Gastroesophageal sphincter (tissue), 3 donors: ENCODE measurements around the gene IMMP1L.
A peak's percentile ranks its signal among the peaks of the same experiment; 100 is the strongest.

Experiments used
- CTCF ChIP-seq, 4 experiments: fragments of 200-600 bp in 2 of 4; fragments of 450-650 bp in 2 of 4; sonication (generic) in 1 of 4; IDR thresholded peaks; one replicate each; pipeline ENCODE4 v1.5.1; 2017 to 2019; ENCODE audit warnings: antibody characterized with exemption in 4 of 4, mild to moderate bottlenecking in 2 of 4, moderate library complexity in 2 of 4
- EP300 ChIP-seq: sonication (generic); formaldehyde crosslinking; IDR thresholded peaks from one replicate; pipeline ENCODE4 v1.6.1; 2017; ENCODE audit warnings: antibody characterized with exemption, mild to moderate bottlenecking
- POLR2A ChIP-seq, 2 donors: fragments of 450-650 bp; IDR thresholded peaks; one replicate each; pipeline ENCODE4 v1.6.1; 2017; ENCODE audit warnings: antibody characterized with exemption in 2 of 2, mild to moderate bottlenecking in 2 of 2, moderate library complexity in 1 of 2

DNA sequence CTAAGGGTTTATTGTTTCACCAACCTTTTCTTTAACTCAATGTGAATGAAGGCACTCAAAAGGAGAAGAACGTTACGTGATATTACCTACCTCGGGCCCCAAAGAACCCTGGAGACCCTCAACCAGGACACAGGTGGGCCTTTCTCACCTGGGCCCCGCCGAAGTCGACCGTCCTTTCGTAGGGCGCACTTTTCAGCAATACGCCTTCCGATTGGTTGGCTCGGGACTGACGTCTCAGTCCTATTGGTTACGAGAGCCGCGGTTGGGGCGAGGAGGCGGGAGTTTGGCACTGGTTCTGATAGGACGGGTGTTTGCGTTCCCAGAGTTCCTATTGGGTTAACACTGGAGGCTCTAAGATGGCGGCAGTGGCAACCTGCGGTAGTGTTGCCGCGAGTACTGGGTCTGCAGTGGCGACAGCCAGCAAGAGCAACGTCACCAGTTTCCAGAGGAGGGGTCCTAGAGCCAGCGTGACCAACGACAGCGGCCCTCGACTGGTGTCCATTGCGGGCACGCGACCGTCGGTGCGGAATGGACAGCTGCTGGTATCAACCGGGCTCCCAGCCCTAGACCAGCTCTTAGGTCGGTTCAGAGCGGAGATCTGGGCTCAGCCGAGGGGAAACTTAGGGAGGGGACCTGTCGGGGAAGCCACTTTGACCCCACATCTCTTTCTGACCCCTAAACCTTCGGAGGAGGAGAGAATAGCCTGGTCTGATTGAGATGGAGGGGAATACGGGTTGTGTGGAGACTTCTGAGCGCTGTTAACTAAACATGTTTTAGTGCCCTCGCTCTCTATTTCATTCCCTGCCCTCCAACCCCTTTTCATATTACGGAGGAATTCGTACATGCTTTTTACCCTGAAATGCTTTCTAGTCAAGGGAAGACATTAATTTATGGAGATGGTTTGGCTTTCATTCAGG lies at the start of gene IMMP1L, which contains the start of gene ELP4:
- peak in 1 of 4 experiments; percentile 15 for TF ChIP-seq CTCF (IDR thresholded peaks at IDR 0.05)
- TF ChIP-seq POLR2A (IDR thresholded peaks at IDR 0.05): peak in 1 of 2 donors; percentile 22
- TF ChIP-seq EP300: no peak
